GM18502 (cell line): ENCODE data around the gene PEX11G.

Source experiments
- ATAC-seq: cut with Tn5 transposase; IDR thresholded peaks from one replicate; pipeline ENCODE4 v1.9.1; 2021; ENCODE audit warnings: mild to moderate bottlenecking; ENCODE audit not compliant: unreplicated experiment, poor library complexity

PEX11G gene

GRCh38 chr19:7500811-7501450, 12.1 kb upstream of the PEX11G start:
- no peak for ATAC-seq

GRCh38 chr19:7497292-7497691, 8.5 kb upstream of the PEX11G start:
- no peak for ATAC-seq

GRCh38 chr19:7494416-7495098, 5.7 kb upstream of the PEX11G start:
- no peak for ATAC-seq

- ATAC-seq, result no peak
Observed at GRCh38 chr19:7492558-7492957, 3.7 kb upstream of the PEX11G start.

GRCh38 chr19:7492142-7492541, 3.3 kb upstream of the PEX11G start:
- ATAC-seq, result no peak

- ATAC-seq, result no peak
Observed at GRCh38 chr19:7489609-7490044, 792 bp upstream of the PEX11G start.

GRCh38 chr19:7486923-7487322, 1.9 kb downstream of the PEX11G start:
- ATAC-seq, result no peak

- no peak for ATAC-seq
Observed at GRCh38 chr19:7483720-7484201, 5.1 kb downstream of the PEX11G start.

GRCh38 chr19:7482584-7483439, 6.0 kb downstream of the PEX11G start:
- no peak for ATAC-seq

GRCh38 chr19:7480970-7481255, 7.9 kb downstream of the PEX11G start:
- no peak for ATAC-seq

- ATAC-seq, result no peak
Observed at GRCh38 chr19:7480222-7480969, 8.4 kb downstream of the PEX11G start.

GRCh38 chr19:7478843-7479227, 10.0 kb downstream of the PEX11G start:
- no peak for ATAC-seq

- ATAC-seq, result no peak
Observed at GRCh38 chr19:7478173-7478842, 10.5 kb downstream of the PEX11G start.

GRCh38 chr19:7477758-7478157, 11.1 kb downstream of the PEX11G start:
- no peak for ATAC-seq

- ATAC-seq, result no peak
Observed at GRCh38 chr19:7476777-7477494, 11.9 kb downstream of the PEX11G start.

GRCh38 chr19:7476241-7476640, 12.6 kb downstream of the PEX11G start:
- ATAC-seq, result no peak

GRCh38 chr19:7475665-7476064, 13.2 kb downstream of the PEX11G start:
- ATAC-seq, result no peak

- ATAC-seq, result no peak
Observed at GRCh38 chr19:7471696-7472615, 16.9 kb downstream of the PEX11G start.
